Gastroesophageal sphincter (tissue), 4 donors: ENCODE results near the gene BMP4. TPM values are rescaled to one million over a fixed set of nuclear protein-coding genes. Genes with fewer than 3 reads are reported as not detected.

ENCODE experiments used
- ATAC-seq: fragments of 150-250 bp; one replicate; pipeline ENCODE4 v1.9.1; 2016; ENCODE audit warnings: mild to moderate bottlenecking, moderate library complexity
- H3K27ac ChIP-seq, 4 donors: fragments of 200-600 bp; sonication (generic) in 3 of 4; 1 replicate in 3 of 4; 2 replicates in 1 of 4; pipeline ENCODE4 v1.5.1; 2016 to 2019
- H3K27me3 ChIP-seq: fragments of 200-600 bp; sonication (generic); one replicate; pipeline ENCODE4 v1.5.1; 2019
- H3K36me3 ChIP-seq, 2 donors: fragments of 200-600 bp; sonication (generic); one replicate each; pipeline ENCODE4 v1.5.1; 2019; ENCODE audit warnings: control low read depth in 1 of 2
- H3K4me1 ChIP-seq, 3 donors: fragments of 200-600 bp; sonication (generic); 1 replicate in 2 of 3; 2 replicates in 1 of 3; pipeline ENCODE4 v1.5.1; 2016 to 2019; ENCODE audit warnings: control low read depth in 2 of 3
- H3K4me3 ChIP-seq, 2 donors: fragments of 200-600 bp; sonication (generic); one replicate each; pipeline ENCODE4 v1.5.1; 2019; ENCODE audit warnings: mild to moderate bottlenecking in 1 of 2, moderate library complexity in 1 of 2
- H3K9me3 ChIP-seq, 3 donors: fragments of 200-600 bp; sonication (generic); one replicate each; pipeline ENCODE4 v1.5.1; 2017 to 2019; ENCODE audit warnings: control low read depth in 2 of 3
- EP300 ChIP-seq: sonication (generic); formaldehyde crosslinking; IDR thresholded peaks from one replicate; pipeline ENCODE4 v1.6.1; 2017; ENCODE audit warnings: antibody characterized with exemption, mild to moderate bottlenecking
- POLR2A ChIP-seq, 2 donors: fragments of 450-650 bp; IDR thresholded peaks; one replicate each; pipeline ENCODE4 v1.6.1; 2017; ENCODE audit warnings: antibody characterized with exemption in 2 of 2, mild to moderate bottlenecking in 2 of 2, moderate library complexity in 1 of 2
- POLR2AphosphoS5 ChIP-seq: sonication (generic); formaldehyde crosslinking; IDR thresholded peaks from one replicate; pipeline ENCODE4 v1.6.1; 2017; ENCODE audit warnings: antibody characterized with exemption
- WGBS, 2 donors: methylation state at CpG; one replicate each; pipeline ENCODE4 v1.1.5; 2018; ENCODE audit warnings: low coverage in 1 of 2; 5-methylcytosine and 5-hydroxymethylcytosine counted together
- total RNA-seq, 4 donors: library from RNA; depleted of rRNA; stranded (reverse); fragments of >200 nt; gene quantifications; one replicate each; pipeline ENCODE4 v1.1.0, GENCODE V29; 2016
- TF ChIP-seq, protein P1 (sequence below), 4 experiments: fragments of 200-600 bp in 2 of 4; fragments of 450-650 bp in 2 of 4; sonication (generic) in 1 of 4; IDR thresholded peaks; one replicate each; pipeline ENCODE4 v1.5.1; 2017 to 2019; ENCODE audit warnings: antibody characterized with exemption in 4 of 4, mild to moderate bottlenecking in 2 of 4, moderate library complexity in 2 of 4

The BMP4 gene
- total RNA-seq, 4 donors from 2014 or later, result 11.3 to 81.2 (median 26.6) TPM

DNA sequence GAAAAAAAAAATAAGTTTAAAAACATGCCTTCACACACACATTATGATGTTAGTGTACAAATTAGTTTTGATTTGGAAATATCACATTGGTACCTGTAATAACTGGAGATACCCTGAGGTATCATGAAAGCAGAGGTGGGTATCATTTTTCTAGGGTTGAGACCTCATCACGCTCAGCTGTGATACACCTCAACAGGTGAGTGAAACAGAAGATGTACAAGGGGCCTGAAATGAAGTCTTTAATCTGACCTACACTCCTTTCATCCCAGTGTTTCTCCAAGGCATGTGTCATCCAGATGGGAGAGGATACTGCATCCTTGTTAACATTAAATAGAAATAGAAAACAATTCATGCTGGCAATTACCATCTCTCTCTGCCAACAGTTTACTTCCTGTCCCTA lies 7.4 kb downstream of the BMP4 start:
- H3K9me3 ChIP-seq, result no peaks in the 10 kb centered on the region
- ATAC-seq, result no peak
- H3K27ac ChIP-seq, result no peak overlapping the region
- H3K4me1 ChIP-seq, result peaks cover 0 to 43% (median 0%) of the 10 kb centered on the region in 3 donors
- H3K36me3 ChIP-seq, result peaks cover 0 to 11% of the 10 kb centered on the region in 2 donors
- no peak overlapping the region for H3K4me3 ChIP-seq
- TF ChIP-seq, protein P1, sequence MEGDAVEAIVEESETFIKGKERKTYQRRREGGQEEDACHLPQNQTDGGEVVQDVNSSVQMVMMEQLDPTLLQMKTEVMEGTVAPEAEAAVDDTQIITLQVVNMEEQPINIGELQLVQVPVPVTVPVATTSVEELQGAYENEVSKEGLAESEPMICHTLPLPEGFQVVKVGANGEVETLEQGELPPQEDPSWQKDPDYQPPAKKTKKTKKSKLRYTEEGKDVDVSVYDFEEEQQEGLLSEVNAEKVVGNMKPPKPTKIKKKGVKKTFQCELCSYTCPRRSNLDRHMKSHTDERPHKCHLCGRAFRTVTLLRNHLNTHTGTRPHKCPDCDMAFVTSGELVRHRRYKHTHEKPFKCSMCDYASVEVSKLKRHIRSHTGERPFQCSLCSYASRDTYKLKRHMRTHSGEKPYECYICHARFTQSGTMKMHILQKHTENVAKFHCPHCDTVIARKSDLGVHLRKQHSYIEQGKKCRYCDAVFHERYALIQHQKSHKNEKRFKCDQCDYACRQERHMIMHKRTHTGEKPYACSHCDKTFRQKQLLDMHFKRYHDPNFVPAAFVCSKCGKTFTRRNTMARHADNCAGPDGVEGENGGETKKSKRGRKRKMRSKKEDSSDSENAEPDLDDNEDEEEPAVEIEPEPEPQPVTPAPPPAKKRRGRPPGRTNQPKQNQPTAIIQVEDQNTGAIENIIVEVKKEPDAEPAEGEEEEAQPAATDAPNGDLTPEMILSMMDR (IDR thresholded peaks at IDR 0.05), result no peak
- no peak for TF ChIP-seq POLR2AphosphoS5
- TF ChIP-seq POLR2A (IDR thresholded peaks at IDR 0.05), result no peak
- peaks cover 70% of the 10 kb centered on the region for H3K27me3 ChIP-seq
- 75 to 78% methylated on average over 1 of the region's 1 CpG for WGBS, 2 donors

DNA sequence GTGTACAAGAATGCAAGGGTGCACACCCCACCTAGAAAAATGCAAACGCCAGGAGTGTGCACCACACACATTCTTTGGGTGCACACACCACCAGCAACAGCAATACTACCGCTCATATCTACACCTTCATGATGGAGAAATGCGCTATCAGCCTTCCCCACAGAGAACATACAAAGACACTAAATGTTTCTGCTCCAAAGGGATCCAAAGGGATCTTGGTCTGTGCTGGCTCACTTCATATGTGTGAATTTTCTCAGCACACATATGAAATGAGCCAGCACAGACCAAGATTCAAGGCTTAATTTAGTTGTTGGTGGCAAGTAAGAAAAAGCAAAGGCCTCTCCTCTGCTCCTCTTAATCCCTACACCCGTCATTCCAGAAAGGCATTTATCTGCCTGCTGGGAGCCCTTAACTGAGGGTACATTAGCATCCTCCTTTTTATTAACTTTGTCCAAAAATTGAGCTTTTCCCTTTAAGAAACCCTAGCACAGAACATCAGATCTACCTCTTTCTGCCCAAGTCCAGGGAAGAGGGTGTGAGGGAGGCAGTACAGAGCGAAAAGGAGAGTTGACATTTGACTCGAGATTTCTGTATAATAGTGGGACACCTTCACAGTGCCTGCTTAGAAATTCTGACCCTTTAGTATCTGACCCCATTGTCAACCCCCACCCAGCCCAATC lies 8.3 kb downstream of the BMP4 start:
- Histone ChIP-seq H3K36me3 (peaks cover 0 to 11% of the 10 kb centered on the region in 2 donors), H3K27ac (no peak overlapping the region), H3K4me1 (peaks cover 0 to 34% (median 0%) of the 10 kb centered on the region in 3 donors), H3K4me3 (no peak overlapping the region), H3K27me3 (peaks cover 63% of the 10 kb centered on the region), H3K9me3 (no peaks in the 10 kb centered on the region)
- WGBS, 2 donors, result 84 to 93% methylated on average over 6 of the region's 6 CpGs
- ATAC-seq, result no peak
- no peak for TF ChIP-seq POLR2AphosphoS5
- no peak for TF ChIP-seq EP300
- TF ChIP-seq, protein P1 (IDR thresholded peaks at IDR 0.05), result no peak
- TF ChIP-seq POLR2A (IDR thresholded peaks at IDR 0.05), result no peak

DNA sequence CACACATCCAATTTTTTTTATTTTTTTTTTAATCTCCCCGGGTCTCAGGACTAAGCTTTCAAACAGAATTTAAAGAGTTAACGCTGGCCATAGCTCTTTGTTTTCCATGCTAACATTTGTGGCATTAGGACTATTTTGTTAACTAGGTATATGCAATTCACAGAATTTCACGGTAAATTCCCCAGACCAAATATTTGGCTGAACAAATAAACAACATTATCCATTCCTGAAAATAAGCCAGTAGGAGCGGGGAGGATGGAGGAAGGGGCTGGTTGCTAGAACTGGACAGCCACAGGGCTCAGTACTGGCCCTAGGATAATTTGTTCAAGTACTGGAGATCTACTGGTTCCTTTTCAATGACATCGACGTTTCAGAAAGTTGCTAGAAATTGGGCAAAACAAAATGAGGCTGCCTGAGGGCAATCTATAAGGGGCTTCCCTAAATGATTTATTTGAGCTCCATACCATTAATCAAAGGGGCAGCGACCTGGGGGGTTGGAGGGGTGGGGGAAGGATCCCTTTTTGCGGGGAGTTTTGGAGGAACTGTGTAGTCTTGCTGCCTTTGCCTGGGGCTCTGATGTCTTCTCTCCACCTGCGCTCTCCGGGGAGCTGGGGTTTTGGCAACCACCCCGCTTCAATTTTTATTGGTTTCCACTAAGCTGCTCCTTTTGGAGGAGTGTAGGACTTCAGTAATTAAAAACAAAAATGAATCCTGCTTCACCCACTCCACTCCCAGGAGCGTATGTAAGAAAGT lies 9.0 kb downstream of the BMP4 start:
- Histone ChIP-seq H3K4me3 (no peak overlapping the region), H3K27ac (no peak overlapping the region), H3K36me3 (peaks cover 0 to 11% of the 10 kb centered on the region in 2 donors), H3K27me3 (peaks cover 60% of the 10 kb centered on the region), H3K4me1 (peaks cover 0 to 27% (median 0%) of the 10 kb centered on the region in 3 donors), H3K9me3 (no peaks in the 10 kb centered on the region)
- 76 to 80% methylated on average over 8 to 11 of the region's 12 CpGs for WGBS, 2 donors
- ATAC-seq, result no peak
- no peak for TF ChIP-seq POLR2AphosphoS5
- TF ChIP-seq, protein P1 (IDR thresholded peaks at IDR 0.05), result no peak
- no peak for TF ChIP-seq EP300
- no peak for TF ChIP-seq POLR2A (IDR thresholded peaks at IDR 0.05)

DNA sequence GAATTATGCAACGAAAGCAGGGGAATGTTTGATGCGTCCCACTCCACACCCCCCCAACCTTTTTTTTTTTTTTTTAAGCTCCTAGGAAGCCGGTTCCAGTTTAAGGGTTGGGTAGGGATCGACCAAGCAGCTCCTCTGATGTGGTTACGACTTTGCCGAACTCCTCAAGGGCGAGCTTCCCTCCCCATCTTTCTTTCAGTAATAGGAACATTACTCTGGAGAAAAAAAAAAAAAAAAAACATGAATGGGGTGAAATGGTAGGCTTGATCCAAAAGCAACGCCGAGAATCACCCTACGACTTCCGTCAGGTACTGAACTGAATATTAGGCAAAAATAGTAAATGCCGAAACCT lies 9.6 kb downstream of the BMP4 start:
- 51 to 70% methylated on average over 6 to 12 of the region's 12 CpGs for WGBS, 2 donors
- ATAC-seq, result no peak
- H3K27me3 ChIP-seq, result peaks cover 55% of the 10 kb centered on the region

More for the DNA sequence above, 9.6 kb downstream of the BMP4 start:
- TF ChIP-seq POLR2A (IDR thresholded peaks at IDR 0.05) (no peak), POLR2AphosphoS5 (no peak), EP300 (no peak)
- TF ChIP-seq, protein P1 (IDR thresholded peaks at IDR 0.05), result no peak
- H3K4me1 ChIP-seq, result peaks cover 0 to 21% (median 0%) of the 10 kb centered on the region in 3 donors
- H3K36me3 ChIP-seq, result peaks cover 0 to 11% of the 10 kb centered on the region in 2 donors
- peak overlapping the region in 1 of 2 donors; percentile 30 for H3K4me3 ChIP-seq
- no peak overlapping the region for H3K27ac ChIP-seq
- H3K9me3 ChIP-seq, result no peaks in the 10 kb centered on the region
